ENCODE results near the gene PSMA8.
A peak's percentile ranks its signal among the peaks of the same experiment; 100 is the strongest.

Gene PSMA8

DNA sequence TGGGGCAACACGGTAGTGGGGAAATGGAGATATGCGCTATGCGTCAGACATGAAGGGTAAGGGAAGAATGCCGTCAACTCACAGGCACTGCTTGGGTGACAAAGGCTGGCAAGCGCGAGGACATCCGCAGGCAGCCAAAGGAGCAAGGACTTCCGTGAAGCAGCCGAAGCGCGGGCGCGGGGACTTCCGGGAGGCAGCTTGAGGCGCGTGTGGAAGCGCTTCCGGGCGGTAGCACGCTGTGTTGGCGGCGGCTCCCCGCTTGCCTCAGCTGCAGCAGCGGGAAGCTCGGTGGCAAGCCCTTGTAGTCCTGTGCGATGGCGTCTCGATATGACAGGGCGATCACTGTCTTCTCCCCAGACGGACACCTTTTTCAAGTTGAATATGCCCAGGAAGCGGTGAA, at the start of gene PSMA8:
Gene PSMA8, plus strand, starts transcription at position 218 of the 400 bp plus-strand sequence. Its CDS starts 97 bp downstream, at position 315.
- Histone ChIP-seq H3K79me2 (ENCODE audit: control insufficient read depth, insufficient read depth, low read length, unreplicated experiment) (no peaks in the 10 kb centered on the region), H3K4me1 (ENCODE audit: control insufficient read depth, insufficient read depth, low read length, unreplicated experiment) (no peaks in the 10 kb centered on the region), H3K4me3 (ENCODE audit: low read depth, low read length) (no peak within 1 kb of the TSS), H2AFZ (ENCODE audit: low read length, unreplicated experiment) (no peak within 1 kb of the TSS), H3K36me3 (ENCODE audit: insufficient read depth, low read length) (no peaks in the 10 kb centered on the region), H3K27ac (ENCODE audit: low read depth, low read length) (no peak within 1 kb of the TSS), H3K27me3 (ENCODE audit: insufficient read depth, low read length) (peaks cover 4% of the 10 kb centered on the region; the same call in 1 of the 2 replicates)

DNA sequence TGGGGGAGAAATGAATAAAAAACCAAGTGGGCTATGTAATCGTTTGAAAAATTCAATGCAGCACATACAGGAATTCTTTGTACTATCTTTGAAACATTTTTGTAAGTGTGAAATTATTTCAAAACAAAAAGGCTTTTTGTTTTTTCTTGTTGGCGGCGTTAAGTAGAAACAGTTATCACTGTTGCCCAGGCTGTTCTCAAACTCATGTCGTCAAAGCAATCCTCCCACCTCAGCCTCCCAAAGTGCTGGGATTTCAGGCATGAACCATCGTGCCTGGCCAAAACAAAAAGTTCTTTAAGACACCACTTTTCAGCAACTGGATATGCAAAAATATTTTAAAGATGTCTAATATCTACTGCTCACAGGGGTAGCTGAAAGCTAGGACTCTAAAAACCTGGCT, 48.6 kb upstream of the PSMA8 start:
- H2AFZ ChIP-seq (ENCODE audit: low read length, unreplicated experiment), result no peak overlapping the region
- H3K4me1 ChIP-seq (ENCODE audit: control insufficient read depth, insufficient read depth, low read length, unreplicated experiment), result peaks cover 21% of the 10 kb centered on the region
- H3K36me3 ChIP-seq (ENCODE audit: insufficient read depth, low read length), result peaks cover 56% of the 10 kb centered on the region
- peaks cover 97% of the 10 kb centered on the region for H3K79me2 ChIP-seq (ENCODE audit: control insufficient read depth, insufficient read depth, low read length, unreplicated experiment)
- no peaks in the 10 kb centered on the region for H3K27me3 ChIP-seq (ENCODE audit: insufficient read depth, low read length)
- no peak overlapping the region for H3K4me3 ChIP-seq (ENCODE audit: low read depth, low read length)
- no peak overlapping the region for H3K27ac ChIP-seq (ENCODE audit: low read depth, low read length)

DNA sequence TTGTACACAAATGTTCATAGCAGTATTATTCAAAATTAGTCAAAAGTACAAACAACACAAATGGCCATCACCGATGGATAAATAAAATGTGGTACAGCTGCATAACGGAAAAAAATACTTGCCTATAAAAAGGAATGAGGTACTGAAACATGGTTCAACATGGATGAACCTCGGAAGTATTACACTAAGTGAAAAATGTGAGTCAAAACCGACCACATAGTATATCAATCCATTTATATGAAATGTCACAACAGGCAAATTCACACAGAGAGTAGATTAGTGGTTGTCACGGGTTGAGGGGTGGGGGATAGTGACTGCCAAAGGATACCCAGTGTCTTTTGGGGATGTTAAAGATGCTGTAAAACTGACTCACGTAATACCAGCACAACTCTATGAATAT, 46.7 kb upstream of the PSMA8 start:
- peak overlapping the region; percentile 88; the same call in 1 of the 2 replicates for H3K4me3 ChIP-seq (ENCODE audit: low read depth, low read length)
- H3K27ac ChIP-seq (ENCODE audit: low read depth, low read length), result no peak overlapping the region
- no peaks in the 10 kb centered on the region for H3K27me3 ChIP-seq (ENCODE audit: insufficient read depth, low read length)
- no peak overlapping the region for H2AFZ ChIP-seq (ENCODE audit: low read length, unreplicated experiment)
- H3K4me1 ChIP-seq (ENCODE audit: control insufficient read depth, insufficient read depth, low read length, unreplicated experiment), result peaks cover 18% of the 10 kb centered on the region
- peaks cover 45% of the 10 kb centered on the region for H3K36me3 ChIP-seq (ENCODE audit: insufficient read depth, low read length)
- H3K79me2 ChIP-seq (ENCODE audit: control insufficient read depth, insufficient read depth, low read length, unreplicated experiment), result peaks cover 83% of the 10 kb centered on the region

GRCh38 chr18:26088487-26088886, 45.2 kb upstream of the PSMA8 start:
- peaks cover 67% of the 10 kb centered on the region for H3K79me2 ChIP-seq (ENCODE audit: control insufficient read depth, insufficient read depth, low read length, unreplicated experiment)
- peaks cover 32% of the 10 kb centered on the region for H3K36me3 ChIP-seq (ENCODE audit: insufficient read depth, low read length)
- H3K27ac ChIP-seq (ENCODE audit: low read depth, low read length), result peak overlapping the region; percentile 91
- H3K4me1 ChIP-seq (ENCODE audit: control insufficient read depth, insufficient read depth, low read length, unreplicated experiment), result peaks cover 9% of the 10 kb centered on the region
- no peak overlapping the region for H2AFZ ChIP-seq (ENCODE audit: low read length, unreplicated experiment)
- peak overlapping the region; percentile 88 for H3K4me3 ChIP-seq (ENCODE audit: low read depth, low read length)
- H3K27me3 ChIP-seq (ENCODE audit: insufficient read depth, low read length), result no peaks in the 10 kb centered on the region

DNA sequence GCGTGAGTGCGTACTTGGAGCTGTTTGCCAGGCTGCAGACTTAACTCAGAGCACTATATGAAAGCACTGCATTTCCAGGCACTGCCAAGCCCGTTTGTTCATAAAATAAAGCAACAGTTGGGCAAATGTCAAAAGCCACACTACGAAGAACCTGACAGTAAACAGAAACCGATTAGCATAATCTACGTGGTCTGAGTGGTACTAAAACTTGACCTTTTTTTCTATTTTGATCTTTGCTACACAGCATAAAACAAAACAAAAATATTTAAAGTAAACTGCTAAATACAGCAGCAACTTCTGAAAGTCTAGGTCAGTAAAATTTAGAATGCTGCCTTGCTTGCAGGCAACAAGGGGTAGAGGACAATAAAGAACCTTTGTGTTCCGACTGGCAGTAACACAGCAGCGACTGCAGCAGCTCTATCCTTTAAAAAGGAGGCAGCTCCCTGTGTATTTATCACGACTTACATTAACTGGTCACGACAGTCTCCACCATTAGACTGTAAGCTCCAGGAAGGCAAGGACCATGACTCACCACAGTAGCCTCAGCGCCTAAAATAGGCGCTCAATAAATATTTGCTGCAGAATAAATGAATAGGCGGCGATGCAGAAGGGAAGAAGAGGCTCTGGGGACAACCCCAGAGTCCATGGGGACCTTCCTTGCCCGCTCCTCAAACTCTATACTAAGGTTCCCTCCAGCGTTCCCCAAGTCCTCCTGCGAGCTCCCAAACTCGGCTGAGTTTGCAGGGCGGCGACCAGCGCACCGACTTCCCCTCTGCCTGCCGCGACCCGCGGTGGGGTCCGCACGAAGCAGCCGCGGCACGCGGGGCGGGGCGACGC, 44.2 kb upstream of the PSMA8 start:
- Histone ChIP-seq H3K27ac (ENCODE audit: low read depth, low read length) (peak overlapping the region; percentile 91), H2AFZ (ENCODE audit: low read length, unreplicated experiment) (peak overlapping the region; percentile 92), H3K4me3 (ENCODE audit: low read depth, low read length) (peak overlapping the region; percentile 88), H3K27me3 (ENCODE audit: insufficient read depth, low read length) (no peaks in the 10 kb centered on the region), H3K4me1 (ENCODE audit: control insufficient read depth, insufficient read depth, low read length, unreplicated experiment) (peaks cover 9% of the 10 kb centered on the region), H3K36me3 (ENCODE audit: insufficient read depth, low read length) (peaks cover 22% of the 10 kb centered on the region), H3K79me2 (ENCODE audit: control insufficient read depth, insufficient read depth, low read length, unreplicated experiment) (peaks cover 57% of the 10 kb centered on the region)

DNA sequence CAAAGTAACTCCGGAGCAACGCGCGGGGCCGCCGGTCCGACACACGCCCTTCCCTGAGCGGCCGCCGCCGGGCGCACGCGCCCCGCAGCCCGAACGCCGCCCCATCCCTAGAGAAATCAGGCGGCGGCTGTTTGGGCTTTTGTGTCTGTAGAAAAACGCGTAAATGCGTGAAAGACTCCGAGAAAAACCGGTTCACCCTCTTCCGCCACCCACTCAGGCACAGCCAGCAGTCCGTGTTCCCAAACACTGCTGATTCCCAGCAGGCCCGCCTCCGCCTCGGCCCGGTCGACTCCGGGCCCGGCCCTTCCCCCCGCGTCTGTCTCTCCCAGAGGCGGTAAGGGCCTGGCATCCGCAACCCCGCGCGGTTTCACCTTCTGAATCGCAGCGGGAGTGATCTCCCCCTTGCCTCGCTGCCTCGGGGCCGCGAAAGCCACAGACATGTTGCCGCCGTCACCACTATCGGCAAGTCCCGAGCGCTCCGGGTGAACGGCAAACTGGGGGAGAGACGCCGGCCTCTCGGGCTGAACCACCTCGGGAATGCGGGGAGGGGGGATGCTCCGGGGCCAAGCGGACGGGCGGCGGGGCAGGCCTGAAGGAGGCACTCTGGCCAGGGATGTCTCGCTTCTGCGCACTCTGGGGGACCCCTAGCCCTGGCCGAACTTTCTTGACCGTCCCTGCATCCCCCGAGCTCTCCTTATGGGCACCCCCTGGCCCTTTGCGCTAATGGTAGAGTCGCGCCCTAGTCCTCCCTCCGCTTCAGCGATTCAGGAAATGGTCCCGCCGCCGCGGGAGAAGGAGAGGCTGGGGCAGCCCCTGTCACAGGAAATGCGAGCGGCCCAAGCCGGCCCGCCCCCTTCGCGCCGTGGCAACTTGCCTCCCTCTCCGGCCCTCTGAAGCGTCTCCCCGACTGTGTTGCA, 43.3 kb upstream of the PSMA8 start, which contains the start of gene SS18:
Gene SS18, minus strand, starts transcription at position 484 of the 917 bp plus-strand sequence. Its CDS starts 44 bp downstream, at position 440.
- H3K4me3 ChIP-seq (ENCODE audit: low read depth, low read length), result peak within 1 kb of the TSS; percentile 88
- H3K4me1 ChIP-seq (ENCODE audit: control insufficient read depth, insufficient read depth, low read length, unreplicated experiment), result peaks cover 9% of the 10 kb centered on the region
- peak within 1 kb of the TSS; percentile 91 for H3K27ac ChIP-seq (ENCODE audit: low read depth, low read length)
- H3K36me3 ChIP-seq (ENCODE audit: insufficient read depth, low read length), result peaks cover 13% of the 10 kb centered on the region
- peaks cover 48% of the 10 kb centered on the region for H3K79me2 ChIP-seq (ENCODE audit: control insufficient read depth, insufficient read depth, low read length, unreplicated experiment)
- peak within 1 kb of the TSS; percentile 97 for H2AFZ ChIP-seq (ENCODE audit: low read length, unreplicated experiment)
- no peaks in the 10 kb centered on the region for H3K27me3 ChIP-seq (ENCODE audit: insufficient read depth, low read length)

DNA sequence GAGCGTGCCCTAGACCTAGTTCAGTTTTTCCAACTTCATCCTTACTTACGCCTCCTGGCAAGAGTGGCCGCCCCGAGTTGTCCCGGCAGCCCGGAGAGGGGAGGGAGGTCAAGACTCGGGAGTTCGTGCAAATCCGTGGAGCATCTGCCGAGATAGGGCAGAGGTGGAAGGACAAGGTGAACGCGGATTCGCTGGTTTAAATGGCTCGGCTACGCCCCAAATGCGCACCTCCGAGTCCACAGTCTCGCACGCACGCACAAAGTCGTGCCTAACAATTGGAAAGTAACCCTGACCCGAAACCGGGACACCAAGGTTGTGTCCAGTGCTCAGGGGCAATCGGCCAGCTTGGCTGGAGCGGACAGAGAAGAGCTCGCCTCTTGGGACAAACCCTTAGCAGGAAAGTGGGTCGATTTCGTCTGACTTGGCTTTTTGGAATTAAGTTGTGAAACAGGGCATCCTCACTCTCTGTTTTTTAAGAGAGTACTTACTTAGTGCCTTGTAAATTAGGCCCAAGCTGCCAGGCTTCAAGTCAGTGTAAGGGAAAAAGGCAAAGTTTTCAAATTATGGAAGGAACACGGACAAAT, 42.5 kb upstream of the PSMA8 start:
- Histone ChIP-seq H3K4me1 (ENCODE audit: control insufficient read depth, insufficient read depth, low read length, unreplicated experiment) (peaks cover 9% of the 10 kb centered on the region), H3K27me3 (ENCODE audit: insufficient read depth, low read length) (no peaks in the 10 kb centered on the region), H3K36me3 (ENCODE audit: insufficient read depth, low read length) (peaks cover 9% of the 10 kb centered on the region), H2AFZ (ENCODE audit: low read length, unreplicated experiment) (peak overlapping the region; percentile 97), H3K79me2 (ENCODE audit: control insufficient read depth, insufficient read depth, low read length, unreplicated experiment) (peaks cover 41% of the 10 kb centered on the region), H3K27ac (ENCODE audit: low read depth, low read length) (peak overlapping the region; percentile 91), H3K4me3 (ENCODE audit: low read depth, low read length) (peak overlapping the region; percentile 88)

- H3K27me3 ChIP-seq (ENCODE audit: insufficient read depth, low read length), result 0 out of 2 replicates have a peak, but pooled peaks cover 6% of the 10 kb centered on the region
- no peak overlapping the region for H3K4me3 ChIP-seq (ENCODE audit: low read depth, low read length)
- no peaks in the 10 kb centered on the region for H3K4me1 ChIP-seq (ENCODE audit: control insufficient read depth, insufficient read depth, low read length, unreplicated experiment)
- H2AFZ ChIP-seq (ENCODE audit: low read length, unreplicated experiment), result no peak overlapping the region
- no peak overlapping the region for H3K27ac ChIP-seq (ENCODE audit: low read depth, low read length)
- no peaks in the 10 kb centered on the region for H3K36me3 ChIP-seq (ENCODE audit: insufficient read depth, low read length)
- no peaks in the 10 kb centered on the region for H3K79me2 ChIP-seq (ENCODE audit: control insufficient read depth, insufficient read depth, low read length, unreplicated experiment)
Measured at GRCh38 chr18:26096852-26097251, 36.8 kb upstream of the PSMA8 start.

DNA sequence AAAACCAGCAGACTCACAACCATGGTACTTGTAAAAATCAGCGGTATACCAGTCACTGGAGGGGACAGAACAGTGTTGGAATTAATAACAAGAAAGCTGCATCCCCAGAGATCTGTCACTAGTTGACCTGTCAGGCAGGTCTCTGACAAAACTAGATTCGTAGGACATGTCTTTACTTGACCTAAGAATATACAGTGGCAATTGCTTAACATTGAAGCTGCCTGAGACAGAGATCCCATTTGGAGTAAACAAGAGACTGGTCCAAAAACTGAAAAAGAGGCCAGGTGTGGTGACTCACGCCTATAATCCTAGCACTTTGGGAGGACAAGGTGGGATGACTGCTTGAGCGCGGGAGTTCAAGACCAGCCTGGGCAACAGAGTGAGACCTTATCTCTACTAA, 36.1 kb upstream of the PSMA8 start:
- no peak overlapping the region for H3K27ac ChIP-seq (ENCODE audit: low read depth, low read length)
- H2AFZ ChIP-seq (ENCODE audit: low read length, unreplicated experiment), result no peak overlapping the region
- H3K4me1 ChIP-seq (ENCODE audit: control insufficient read depth, insufficient read depth, low read length, unreplicated experiment), result no peaks in the 10 kb centered on the region
- H3K79me2 ChIP-seq (ENCODE audit: control insufficient read depth, insufficient read depth, low read length, unreplicated experiment), result no peaks in the 10 kb centered on the region
- H3K27me3 ChIP-seq (ENCODE audit: insufficient read depth, low read length), result 0 out of 2 replicates have a peak, but pooled peaks cover 7% of the 10 kb centered on the region
- no peak overlapping the region for H3K4me3 ChIP-seq (ENCODE audit: low read depth, low read length)
- no peaks in the 10 kb centered on the region for H3K36me3 ChIP-seq (ENCODE audit: insufficient read depth, low read length)

DNA sequence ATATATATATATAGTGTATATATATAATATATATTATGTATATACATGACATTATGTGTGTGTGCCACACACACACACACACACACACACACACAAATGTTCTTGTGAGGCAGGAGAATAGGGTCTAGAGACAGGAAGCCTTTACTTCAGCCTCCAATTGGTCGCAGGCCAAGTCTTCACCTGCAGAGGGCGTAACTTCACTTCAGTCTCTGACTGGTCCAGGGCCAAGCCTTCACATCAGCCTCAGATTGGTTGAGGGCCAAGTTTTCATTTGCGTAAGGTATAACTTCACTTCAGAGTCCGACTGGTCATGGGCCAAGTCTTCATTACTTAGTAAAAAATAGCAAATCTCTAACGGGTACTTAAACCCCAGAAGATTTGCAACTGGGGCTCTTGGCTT, 30.1 kb upstream of the PSMA8 start:
- Histone ChIP-seq H3K79me2 (ENCODE audit: control insufficient read depth, insufficient read depth, low read length, unreplicated experiment) (no peaks in the 10 kb centered on the region), H3K4me1 (ENCODE audit: control insufficient read depth, insufficient read depth, low read length, unreplicated experiment) (no peaks in the 10 kb centered on the region), H3K4me3 (ENCODE audit: low read depth, low read length) (no peak overlapping the region), H3K27ac (ENCODE audit: low read depth, low read length) (no peak overlapping the region), H2AFZ (ENCODE audit: low read length, unreplicated experiment) (no peak overlapping the region), H3K36me3 (ENCODE audit: insufficient read depth, low read length) (no peaks in the 10 kb centered on the region), H3K27me3 (ENCODE audit: insufficient read depth, low read length) (0 out of 2 replicates have a peak, but pooled peaks cover 10% of the 10 kb centered on the region)

Data from ACC112 (cell line).